ENCODE data around the gene ITPRIPL1.
"Not testable (repeated sequence)": the region's sequence is repeated elsewhere in the genome, so short reads cannot be mapped to it uniquely, and the experiment has no call there.

The ITPRIPL1 gene, protein sequence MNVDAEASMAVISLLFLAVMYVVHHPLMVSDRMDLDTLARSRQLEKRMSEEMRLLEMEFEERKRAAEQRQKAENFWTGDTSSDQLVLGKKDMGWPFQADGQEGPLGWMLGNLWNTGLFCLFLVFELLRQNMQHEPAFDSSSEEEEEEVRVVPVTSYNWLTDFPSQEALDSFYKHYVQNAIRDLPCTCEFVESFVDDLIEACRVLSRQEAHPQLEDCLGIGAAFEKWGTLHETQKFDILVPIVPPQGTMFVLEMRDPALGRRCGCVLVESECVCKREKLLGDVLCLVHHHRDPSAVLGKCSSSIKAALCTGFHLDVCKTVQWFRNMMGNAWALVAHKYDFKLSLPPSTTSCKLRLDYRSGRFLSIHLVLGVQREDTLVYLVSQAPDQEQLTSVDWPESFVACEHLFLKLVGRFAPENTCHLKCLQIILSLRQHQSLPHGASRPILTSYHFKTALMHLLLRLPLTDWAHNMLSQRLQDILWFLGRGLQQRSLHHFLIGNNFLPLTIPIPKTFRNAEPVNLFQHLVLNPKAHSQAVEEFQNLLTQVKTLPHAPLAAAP

GRCh38 chr2:96325041-96325883 is at the start of gene ITPRIPL1:
Gene ITPRIPL1, plus strand, starts transcription at chr2:96325317. Its CDS starts 523 bp downstream, at chr2:96325840.
- FAIRE-seq = no peak

DNA sequence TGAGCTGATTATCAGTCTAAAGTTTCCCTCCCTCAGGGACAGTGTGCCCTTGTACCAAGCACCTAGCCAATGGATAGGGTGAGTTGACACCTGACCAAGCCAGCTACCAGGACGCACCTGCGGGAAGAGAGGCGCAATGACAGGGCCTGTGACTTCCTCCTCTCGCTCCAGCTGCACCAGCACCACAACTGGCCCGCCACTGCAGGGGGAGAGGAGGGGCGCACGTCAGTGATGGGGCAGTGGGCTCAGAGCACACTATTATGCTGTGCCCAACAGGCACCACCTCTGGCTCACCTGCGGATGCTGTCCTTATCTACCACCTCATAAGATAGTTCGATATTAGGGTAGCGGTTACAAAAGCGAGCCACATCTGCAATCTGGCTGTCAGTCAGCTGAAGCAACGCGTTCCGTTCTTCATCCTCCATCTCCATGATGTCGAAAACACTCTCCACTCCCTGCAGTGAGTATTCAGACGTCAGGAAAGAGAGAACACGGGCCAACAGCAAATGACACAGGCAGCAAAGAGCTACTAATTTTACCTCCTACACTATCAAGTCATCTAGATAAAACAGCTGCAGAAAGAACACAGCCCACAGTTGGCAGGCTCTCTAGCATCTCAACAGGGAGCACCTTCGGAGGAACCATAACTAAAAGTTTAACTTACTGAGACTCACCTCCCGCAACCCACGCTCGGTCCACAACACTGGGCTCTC is 48.2 kb upstream of the ITPRIPL1 start:
- no peak for FAIRE-seq

DNA sequence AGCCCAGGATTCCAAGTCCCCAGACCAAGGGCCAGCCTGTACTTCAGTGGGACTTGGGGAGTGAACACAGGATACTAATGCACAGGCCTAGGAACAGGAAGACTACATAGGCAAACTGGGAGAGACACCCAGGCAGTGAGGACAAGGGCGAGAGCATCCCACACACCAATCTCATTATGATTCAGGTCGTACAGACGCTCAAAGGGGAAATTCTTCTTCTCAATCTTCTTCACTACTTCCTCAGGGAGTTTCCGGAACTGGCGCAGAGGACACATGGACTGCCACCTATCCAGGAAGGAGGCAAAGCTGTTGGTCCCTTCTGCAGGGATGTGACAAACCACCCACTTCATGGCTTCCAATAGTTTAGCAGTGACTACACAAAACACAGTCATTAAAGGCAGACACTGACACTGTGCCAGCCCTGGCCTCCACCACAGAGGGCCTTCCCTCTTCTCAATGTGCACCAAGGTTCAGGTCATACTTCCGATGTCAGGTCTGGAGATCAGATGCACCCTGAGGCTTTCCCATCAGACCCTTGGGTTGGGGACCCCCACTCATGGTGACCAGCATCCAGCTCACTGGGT is 37.8 kb upstream of the ITPRIPL1 start:
- no peak for FAIRE-seq

GRCh38 chr2:96291751-96292150 is 33.4 kb upstream of the ITPRIPL1 start:
- FAIRE-seq = no peak

DNA sequence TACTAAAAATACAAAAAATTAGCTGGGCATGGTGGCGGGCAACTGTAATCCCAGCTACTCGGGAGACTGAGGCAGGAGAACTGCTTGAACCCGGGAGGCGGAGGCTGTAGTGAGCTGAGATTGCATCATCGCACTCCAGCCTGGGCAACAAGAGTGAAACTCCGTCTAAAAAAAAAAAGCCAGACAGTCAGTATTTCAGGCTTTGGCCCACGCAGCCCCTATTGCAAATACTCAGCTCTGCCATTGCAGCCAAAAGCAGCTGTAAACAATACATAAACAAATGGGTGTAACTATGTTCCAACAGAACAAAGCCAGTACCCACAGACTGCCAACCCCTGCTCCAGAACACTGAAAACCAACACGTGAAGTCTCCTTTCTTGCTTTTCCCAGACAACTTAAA is 30.8 kb upstream of the ITPRIPL1 start:
- not testable (repeated sequence) for FAIRE-seq

GRCh38 chr2:96296925-96297324 is 28.2 kb upstream of the ITPRIPL1 start:
- no peak for FAIRE-seq

DNA sequence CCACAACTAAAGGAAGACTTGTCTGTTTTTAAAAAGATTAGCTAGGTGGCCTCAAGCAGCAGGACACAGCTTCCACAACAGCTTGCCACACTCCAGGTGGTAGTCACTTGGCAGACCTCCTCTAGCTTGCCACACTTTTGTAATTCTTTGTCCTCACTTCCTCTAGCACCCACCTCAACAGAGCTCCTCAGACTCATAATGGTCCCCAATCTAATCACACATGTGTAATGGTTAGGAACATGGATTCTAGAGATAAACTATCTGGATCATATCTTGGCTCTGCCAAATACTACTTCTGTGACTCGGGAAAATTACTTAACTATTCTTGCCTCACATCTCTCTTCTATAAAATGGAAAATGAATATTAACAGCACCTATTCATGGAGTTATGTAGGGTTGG is 23.3 kb upstream of the ITPRIPL1 start:
- no peak for FAIRE-seq

GRCh38 chr2:96304606-96305005 is 20.5 kb upstream of the ITPRIPL1 start:
- FAIRE-seq = no peak

DNA sequence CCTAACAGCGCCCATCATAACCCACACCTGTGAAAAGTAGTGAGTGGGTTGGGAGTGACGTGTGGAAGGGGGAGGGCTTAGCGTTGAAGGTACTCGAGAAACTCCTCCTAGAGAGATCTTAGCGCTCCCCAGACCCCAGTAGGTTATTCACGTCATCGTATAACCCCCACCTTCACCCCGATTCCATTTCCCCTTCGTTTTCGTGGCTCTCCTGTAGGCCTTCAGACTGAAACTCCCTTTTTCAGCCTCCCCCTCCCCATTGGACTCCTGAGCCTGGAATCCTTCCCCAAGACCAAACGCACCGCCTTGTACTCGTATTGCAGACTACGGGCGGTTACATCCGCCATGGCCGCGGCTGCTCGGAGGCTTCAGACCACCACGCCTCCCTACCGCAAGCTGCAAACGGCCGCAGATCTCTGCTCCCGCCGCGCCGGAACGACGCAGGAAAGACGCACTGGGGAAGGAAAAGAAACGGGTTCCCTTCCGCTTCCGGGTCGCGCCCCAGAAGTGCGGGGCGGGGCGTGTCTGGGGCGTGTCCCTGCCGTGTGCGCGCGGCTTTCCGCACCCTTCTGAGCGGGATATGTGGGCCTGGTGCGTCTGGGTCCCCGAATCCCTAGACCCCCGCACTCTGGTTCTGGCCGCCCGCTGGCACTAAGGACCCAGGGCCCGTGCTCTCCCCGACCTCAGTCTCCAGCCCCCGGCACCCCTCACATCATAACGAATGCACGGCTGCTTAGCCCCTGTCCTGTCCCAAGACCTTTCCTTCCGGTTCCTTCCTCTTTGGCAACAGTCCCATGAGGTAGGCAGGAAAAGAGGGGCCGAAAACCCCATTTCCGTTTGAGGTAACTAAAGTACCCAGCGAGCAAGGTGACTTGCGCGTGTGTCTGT is 19.8 kb upstream of the ITPRIPL1 start, which contains the start of gene SNRNP200:
Gene SNRNP200, minus strand, starts transcription at position 456 of the 888 bp plus-strand sequence. Its CDS starts 109 bp downstream, at position 347.
- FAIRE-seq = no peak

DNA sequence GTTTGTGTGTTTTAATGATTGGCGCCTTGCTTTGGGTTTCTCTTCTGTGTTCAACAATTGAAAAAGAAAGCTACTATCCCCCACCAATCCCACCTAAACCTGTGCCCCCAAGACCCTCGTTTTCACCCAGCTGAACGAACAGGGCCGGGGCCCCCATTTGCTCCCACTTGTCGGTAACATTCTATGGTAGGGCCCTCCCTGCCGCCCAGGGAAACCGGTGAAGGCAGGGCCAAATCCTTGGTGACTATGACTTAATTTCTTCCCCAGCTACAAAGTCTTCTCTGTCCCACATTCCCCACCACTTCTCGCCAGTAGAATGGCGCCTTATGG is 19.2 kb upstream of the ITPRIPL1 start:
- FAIRE-seq = no peak

GRCh38 chr2:96306370-96306769 is 18.7 kb upstream of the ITPRIPL1 start:
- no peak for FAIRE-seq

GRCh38 chr2:96308248-96308647 is 16.9 kb upstream of the ITPRIPL1 start:
- no peak for FAIRE-seq

- FAIRE-seq = no peak
These were observed 10.1 kb upstream of the ITPRIPL1 start for GRCh38 chr2:96315005-96315399.

DNA sequence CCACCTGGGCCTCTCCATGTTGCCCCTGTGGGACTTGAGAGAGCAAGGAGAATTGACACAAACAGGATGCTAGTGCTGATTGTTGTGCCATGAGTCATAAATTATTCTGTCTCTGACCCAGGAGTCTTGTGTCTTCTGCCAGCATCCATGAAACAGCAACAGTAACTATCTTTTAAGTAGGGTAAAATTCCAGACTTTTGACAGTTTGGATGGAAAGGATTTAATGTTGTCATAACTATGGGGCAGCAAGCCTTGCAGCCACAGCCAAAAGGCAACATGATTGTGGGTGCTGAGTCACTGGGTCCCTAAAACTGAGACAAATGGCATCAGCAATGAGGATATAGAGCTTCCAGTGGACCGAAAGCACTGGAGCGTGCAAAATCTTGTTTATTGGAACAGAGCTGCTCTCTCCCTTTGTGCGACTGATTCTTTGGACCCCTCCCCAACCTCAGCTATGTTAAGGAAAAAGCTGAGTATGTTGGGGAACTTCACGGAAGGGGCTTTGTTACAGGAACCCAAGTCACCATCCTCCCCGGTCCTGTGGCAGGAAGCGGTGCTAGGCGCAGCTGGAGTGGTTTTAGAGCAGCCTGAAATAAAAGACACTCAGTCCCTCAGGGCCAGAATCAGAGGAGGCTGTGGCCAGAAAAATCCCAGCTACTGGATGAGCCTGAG is 9.6 kb upstream of the ITPRIPL1 start:
- no peak for FAIRE-seq

- no peak for FAIRE-seq
These were observed 8.1 kb upstream of the ITPRIPL1 start for GRCh38 chr2:96316999-96317398.

GRCh38 chr2:96317584-96317997 is 7.5 kb upstream of the ITPRIPL1 start:
- FAIRE-seq = no peak

GRCh38 chr2:96318723-96319122 is 6.4 kb upstream of the ITPRIPL1 start:
- FAIRE-seq = no peak

GRCh38 chr2:96319396-96319795 is 5.7 kb upstream of the ITPRIPL1 start:
- FAIRE-seq = no peak

- FAIRE-seq = no peak
These were observed 4.8 kb upstream of the ITPRIPL1 start for GRCh38 chr2:96320326-96320725.

GRCh38 chr2:96320728-96321622 is 4.1 kb upstream of the ITPRIPL1 start:
- no peak for FAIRE-seq
